Measurements from ENCODE around the gene ZNF665.
"Not testable (repeated sequence)": the region's sequence is repeated elsewhere in the genome, so short reads cannot be mapped to it uniquely, and the experiment has no call there.

Gene ZNF665

GRCh38 chr19:53130506-53130905, 62.7 kb downstream of the ZNF665 start:
- no peak overlapping the region for H3K4me2 ChIP-seq (ENCODE audit: low read length)
- H3K14ac ChIP-seq (ENCODE audit: low read length): no peak overlapping the region
- no peak overlapping the region for H2BK12ac ChIP-seq (ENCODE audit: low read length)
- peaks cover 2% of the 10 kb centered on the region for H3K79me1 ChIP-seq (ENCODE audit: low read length)
- H3K9me3 ChIP-seq (ENCODE audit: insufficient read depth, low read depth, low read length): no peaks in the 10 kb centered on the region
- H4K91ac ChIP-seq (ENCODE audit: low read depth, low read length): no peak overlapping the region
- no peak for DNase-seq
- WGBS (ENCODE audit: extremely low coverage, insufficient coverage, insufficient read length): no CpG with 5 or more reads among the region's 7 CpGs
- H3K27ac ChIP-seq (ENCODE audit: low read depth, low read length): no peak overlapping the region
- no peaks in the 10 kb centered on the region for H3K27me3 ChIP-seq (ENCODE audit: insufficient read depth, low read length)
- H4K8ac ChIP-seq (ENCODE audit: low read depth, low read length): no peak overlapping the region
- H3K4me1 ChIP-seq (ENCODE audit: control insufficient read depth in 1 of 2, insufficient read depth in 2 of 2, low read length in 2 of 2): peaks cover 2 to 7% of the 10 kb centered on the region in 2 experiments
- no peaks in the 10 kb centered on the region for H3K79me2 ChIP-seq (ENCODE audit: control insufficient read depth, insufficient read depth, low read length, poor library complexity)
- no peak overlapping the region for H2BK120ac ChIP-seq (ENCODE audit: insufficient read depth, low read length, poor library complexity)
- no peak overlapping the region for H3K4me3 ChIP-seq (ENCODE audit: low read depth, low read length)
- no peak overlapping the region for H2AK5ac ChIP-seq (ENCODE audit: low read length)
- H3K23ac ChIP-seq (ENCODE audit: low read length): no peak overlapping the region
- no peak overlapping the region for H2BK5ac ChIP-seq (ENCODE audit: low read depth, low read length, poor library complexity)
- no peak overlapping the region for H3K9ac ChIP-seq (ENCODE audit: low read length)
- no peak overlapping the region for H3K4ac ChIP-seq (ENCODE audit: low read depth, low read length)
- H2AFZ ChIP-seq (ENCODE audit: insufficient read depth, low read length, poor library complexity): no peak overlapping the region
- no peak overlapping the region for H4K12ac ChIP-seq (ENCODE audit: low read depth, low read length)
- H3K18ac ChIP-seq (ENCODE audit: low read length): no peak overlapping the region
- H3K36me3 ChIP-seq (ENCODE audit: control insufficient read depth in 1 of 2, insufficient read depth in 2 of 2, low read length in 2 of 2): no peaks in the 10 kb centered on the region

- not testable (repeated sequence) for H3K27ac ChIP-seq (ENCODE audit: low read depth, low read length); H3K79me1 ChIP-seq (ENCODE audit: low read length); H3K9me3 ChIP-seq (ENCODE audit: insufficient read depth, low read depth, low read length)
Observed at GRCh38 chr19:53126733-53127526, 66.2 kb downstream of the ZNF665 start.

GRCh38 chr19:53123400-53123799, 69.8 kb downstream of the ZNF665 start:
- H3K14ac ChIP-seq (ENCODE audit: low read length): no peak overlapping the region
- H3K4ac ChIP-seq (ENCODE audit: low read depth, low read length): no peak overlapping the region
- no peaks in the 10 kb centered on the region for H3K4me1 ChIP-seq (ENCODE audit: control insufficient read depth in 1 of 2, insufficient read depth in 2 of 2, low read length in 2 of 2)
- H2BK120ac ChIP-seq (ENCODE audit: insufficient read depth, low read length, poor library complexity): no peak overlapping the region
- no peak overlapping the region for H4K91ac ChIP-seq (ENCODE audit: low read depth, low read length)
- no peak overlapping the region for H3K4me3 ChIP-seq (ENCODE audit: low read depth, low read length)
- H4K8ac ChIP-seq (ENCODE audit: low read depth, low read length): no peak overlapping the region
- no peak for DNase-seq
- no peak overlapping the region for H3K4me2 ChIP-seq (ENCODE audit: low read length)
- H3K23ac ChIP-seq (ENCODE audit: low read length): no peak overlapping the region
- H3K18ac ChIP-seq (ENCODE audit: low read length): no peak overlapping the region
- H2BK5ac ChIP-seq (ENCODE audit: low read depth, low read length, poor library complexity): no peak overlapping the region
- peaks cover 3% of the 10 kb centered on the region for H3K9me3 ChIP-seq (ENCODE audit: insufficient read depth, low read depth, low read length)
- H2AFZ ChIP-seq (ENCODE audit: insufficient read depth, low read length, poor library complexity): no peak overlapping the region
- no peak overlapping the region for H2BK12ac ChIP-seq (ENCODE audit: low read length)
- H3K27me3 ChIP-seq (ENCODE audit: insufficient read depth, low read length): no peaks in the 10 kb centered on the region
- no peak overlapping the region for H3K27ac ChIP-seq (ENCODE audit: low read depth, low read length)
- H3K79me2 ChIP-seq (ENCODE audit: control insufficient read depth, insufficient read depth, low read length, poor library complexity): no peaks in the 10 kb centered on the region
- H2AK5ac ChIP-seq (ENCODE audit: low read length): no peak overlapping the region
- H3K79me1 ChIP-seq (ENCODE audit: low read length): no peaks in the 10 kb centered on the region
- H3K9ac ChIP-seq (ENCODE audit: low read length): no peak overlapping the region
- peaks cover 7 to 8% of the 10 kb centered on the region in 2 experiments for H3K36me3 ChIP-seq (ENCODE audit: control insufficient read depth in 1 of 2, insufficient read depth in 2 of 2, low read length in 2 of 2)
- no CpG with 5 or more reads among the region's 7 CpGs for WGBS (ENCODE audit: extremely low coverage, insufficient coverage, insufficient read length)
- no peak overlapping the region for H4K12ac ChIP-seq (ENCODE audit: low read depth, low read length)

More at GRCh38 chr19:53126733-53127526, 66.2 kb downstream of the ZNF665 start:
- not testable (repeated sequence) for H4K91ac ChIP-seq (ENCODE audit: low read depth, low read length); H3K27me3 ChIP-seq (ENCODE audit: insufficient read depth, low read length); DNase-seq; H2AFZ ChIP-seq (ENCODE audit: insufficient read depth, low read length, poor library complexity); H3K18ac ChIP-seq (ENCODE audit: low read length); H3K23ac ChIP-seq (ENCODE audit: low read length); H3K4me2 ChIP-seq (ENCODE audit: low read length); H3K36me3 ChIP-seq (ENCODE audit: control insufficient read depth in 1 of 2, insufficient read depth in 2 of 2, low read length in 2 of 2); H3K9ac ChIP-seq (ENCODE audit: low read length); H2BK5ac ChIP-seq (ENCODE audit: low read depth, low read length, poor library complexity); H4K8ac ChIP-seq (ENCODE audit: low read depth, low read length); H3K4me3 ChIP-seq (ENCODE audit: low read depth, low read length); H2AK5ac ChIP-seq (ENCODE audit: low read length); H2BK12ac ChIP-seq (ENCODE audit: low read length); H4K12ac ChIP-seq (ENCODE audit: low read depth, low read length); H3K4ac ChIP-seq (ENCODE audit: low read depth, low read length); H3K4me1 ChIP-seq (ENCODE audit: control insufficient read depth in 1 of 2, insufficient read depth in 2 of 2, low read length in 2 of 2); H3K79me2 ChIP-seq (ENCODE audit: control insufficient read depth, insufficient read depth, low read length, poor library complexity); H2BK120ac ChIP-seq (ENCODE audit: insufficient read depth, low read length, poor library complexity); H3K14ac ChIP-seq (ENCODE audit: low read length)
- WGBS (ENCODE audit: extremely low coverage, insufficient coverage, insufficient read length): no CpG with 5 or more reads among the region's 15 CpGs
